ENCODE results near the gene GAB2. TPM values are rescaled to one million over a fixed set of nuclear protein-coding genes. Genes with fewer than 3 reads are reported as not detected.

Gene GAB2
- total and polyA plus RNA-seq, 2 of the 4 experiments (the other 2 are of a cell fraction), result 3.3 to 5.9 TPM

DNA sequence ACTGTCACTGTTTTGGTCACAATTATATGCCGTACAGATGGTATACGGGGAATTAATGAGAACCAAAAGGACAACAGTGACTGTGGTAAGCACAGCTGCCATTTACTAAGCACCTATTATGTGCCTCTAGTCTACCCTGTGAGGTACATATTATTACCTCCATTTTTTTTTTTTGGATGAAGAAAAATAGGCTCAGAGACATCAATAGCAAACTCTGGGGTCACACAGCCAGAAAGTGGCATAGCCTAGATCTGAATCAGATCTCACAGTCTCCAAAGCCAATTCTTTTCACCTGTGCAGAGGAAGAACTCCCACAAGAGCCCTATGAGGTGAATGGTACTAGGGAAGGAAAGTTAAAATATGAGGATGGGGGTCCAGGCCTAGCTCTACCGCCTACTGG is 160.0 kb downstream of the GAB2 start (continued):
- TF ChIP-seq, protein P1, sequence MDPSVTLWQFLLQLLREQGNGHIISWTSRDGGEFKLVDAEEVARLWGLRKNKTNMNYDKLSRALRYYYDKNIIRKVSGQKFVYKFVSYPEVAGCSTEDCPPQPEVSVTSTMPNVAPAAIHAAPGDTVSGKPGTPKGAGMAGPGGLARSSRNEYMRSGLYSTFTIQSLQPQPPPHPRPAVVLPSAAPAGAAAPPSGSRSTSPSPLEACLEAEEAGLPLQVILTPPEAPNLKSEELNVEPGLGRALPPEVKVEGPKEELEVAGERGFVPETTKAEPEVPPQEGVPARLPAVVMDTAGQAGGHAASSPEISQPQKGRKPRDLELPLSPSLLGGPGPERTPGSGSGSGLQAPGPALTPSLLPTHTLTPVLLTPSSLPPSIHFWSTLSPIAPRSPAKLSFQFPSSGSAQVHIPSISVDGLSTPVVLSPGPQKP (IDR thresholded peaks at IDR 0.05; ENCODE audit: borderline replicate concordance, low read depth, low read length), result no peak
- TF ChIP-seq MAZ (IDR thresholded peaks at IDR 0.05; ENCODE audit: borderline replicate concordance, low read depth, low read length), result no peak

- no peaks in the 10 kb centered on the region for H3K36me3 ChIP-seq (ENCODE audit: control insufficient read depth, insufficient read depth, low read length)
- H3K9me3 ChIP-seq (ENCODE audit: control insufficient read depth, insufficient read depth, low read length), result no peaks in the 10 kb centered on the region
- no peaks in the 10 kb centered on the region for H3K27me3 ChIP-seq (ENCODE audit: control insufficient read depth, insufficient read depth, low read length)
- dilution Hi-C loops (cut with HindIII; ENCODE audit: low sequenced_read_pairs, unreplicated experiment), result no loop called here
- 0 out of 2 replicates have a peak, but pooled peaks cover 6% of the 10 kb centered on the region for H3K9me1 ChIP-seq (ENCODE audit: insufficient read depth, low read length)
- ChIA-PET POLR2A (ENCODE audit: unreplicated experiment) (no interaction called here), CTCF (no interaction called here)
- H3K27ac ChIP-seq (ENCODE audit: insufficient read depth, low read length), result no peak overlapping the region
- H3K9ac ChIP-seq (ENCODE audit: low read depth, low read length), result no peak overlapping the region
- no peak overlapping the region for H3K4me3 ChIP-seq (ENCODE audit: insufficient read depth, low read depth, low read length)
- BruUV-seq (replicated peaks), result no TSS peak
- in situ Hi-C loops (cut with MboI; ENCODE audit: low sequenced_read_pairs), result no loop called here
- intact Hi-C loops (cut with micrococcal nuclease), result no loop called here
- no peak overlapping the region for H3K4ac ChIP-seq (ENCODE audit: low read depth, low read length)
- H3K23ac ChIP-seq (ENCODE audit: low read depth, low read length), result no peak overlapping the region
- H2BK120ac ChIP-seq (ENCODE audit: low read depth, low read length), result no peak overlapping the region
- peaks cover 5 to 8% of the 10 kb centered on the region in 2 experiments; a peak in 3 of 4 replicates for H3K79me1 ChIP-seq (ENCODE audit: low read depth in 1 of 2, low read length in 2 of 2)
- DNase-seq, result peak; percentile 92
- H4K20me1 ChIP-seq (ENCODE audit: insufficient read depth, low read length), result no peaks in the 10 kb centered on the region
- H4K5ac ChIP-seq (ENCODE audit: low read depth, low read length), result no peak overlapping the region
- H4K8ac ChIP-seq (ENCODE audit: low read depth in 2 of 2, low read length in 2 of 2), result no peak overlapping the region
- peak; percentile 92 for ATAC-seq (ENCODE audit: low read depth)
- H3K18ac ChIP-seq (ENCODE audit: low read depth, low read length), result no peak overlapping the region
- H2BK20ac ChIP-seq (ENCODE audit: low read depth, low read length), result no peak overlapping the region
- no CpG with 5 or more reads among the region's 3 CpGs for WGBS, 2 experiments (ENCODE audit: extremely low coverage in 2 of 2, insufficient read length in 1 of 2)
- no peak overlapping the region for H2BK15ac ChIP-seq (ENCODE audit: low read depth, low read length)
- 0 out of 2 replicates have a peak, but pooled peaks have one; percentile 3 for TF ChIP-seq FOS (IDR thresholded peaks at IDR 0.05; ENCODE audit: low read depth, low read length)
- TF ChIP-seq RFX5 (IDR thresholded peaks at IDR 0.05; ENCODE audit: low read depth, low read length), result no peak
- peak; percentile 80 for TF ChIP-seq CEBPB (IDR thresholded peaks at IDR 0.05; ENCODE audit: low read depth, low read length)
- H3K4me1 ChIP-seq (ENCODE audit: control insufficient read depth, insufficient read depth, low read length), result peaks cover 8% of the 10 kb centered on the region
- no peak overlapping the region for H2AFZ ChIP-seq (replicated peaks; ENCODE audit: low read length, poor library complexity)
- no peak overlapping the region for H2AK9ac ChIP-seq (replicated peaks; ENCODE audit: low read depth, low read length, poor library complexity)
- H2AK5ac ChIP-seq (ENCODE audit: low read depth, low read length), result no peak overlapping the region
- H2BK5ac ChIP-seq (ENCODE audit: low read depth, low read length, poor library complexity, severe bottlenecking), result no peak overlapping the region
- H4K91ac ChIP-seq (ENCODE audit: insufficient read depth, low read depth, low read length), result no peak overlapping the region
- no peak overlapping the region for H3K56ac ChIP-seq (ENCODE audit: extremely low read depth, insufficient read depth, low read length)
- no peak overlapping the region for H3K4me2 ChIP-seq (ENCODE audit: low read depth, low read length)
- H3K14ac ChIP-seq (replicated peaks; ENCODE audit: low read depth, low read length), result no peak overlapping the region
Measured at GRCh38 chr11:78256962-78257361, 160.7 kb downstream of the GAB2 start.

Data from IMR-90 (cell line).